Hematopoietic multipotent progenitor cell treated with erythropoietin and hydrocortisone succinate and interleukin-3 and kit ligand, for 15 days (in vitro differentiated cells): ENCODE results near the gene SLC43A1.

Experiments used
- DNase-seq: peaks from one replicate; pipeline ENCODE4 v3.0.0-alpha.2; 2015; ENCODE audit warnings: low spot score

Gene SLC43A1

GRCh38 chr11:57479021-57479663, 36.4 kb downstream of the SLC43A1 start:
- no peak for DNase-seq

- no peak for DNase-seq
Measured at GRCh38 chr11:57477507-57478189, 37.9 kb downstream of the SLC43A1 start.

GRCh38 chr11:57476757-57477506, 38.6 kb downstream of the SLC43A1 start:
- DNase-seq, result peak; percentile 52

GRCh38 chr11:57476047-57476756, 39.3 kb downstream of the SLC43A1 start:
- no peak for DNase-seq

- no peak for DNase-seq
Measured at GRCh38 chr11:57475671-57476046, 39.8 kb downstream of the SLC43A1 start.

GRCh38 chr11:57475191-57475590, 40.3 kb downstream of the SLC43A1 start:
- no peak for DNase-seq

GRCh38 chr11:57474803-57475115, 40.7 kb downstream of the SLC43A1 start:
- DNase-seq, result no peak

- DNase-seq, result no peak
Measured at GRCh38 chr11:57474017-57474802, 41.3 kb downstream of the SLC43A1 start.

GRCh38 chr11:57473285-57473841, 42.1 kb downstream of the SLC43A1 start:
- DNase-seq, result no peak

- no peak for DNase-seq
Measured at GRCh38 chr11:57471496-57471895, 44.0 kb downstream of the SLC43A1 start.

- no peak for DNase-seq
Measured at GRCh38 chr11:57469268-57469667, 46.2 kb downstream of the SLC43A1 start.

GRCh38 chr11:57468276-57468675, 47.2 kb downstream of the SLC43A1 start:
- DNase-seq, result no peak

- DNase-seq, result no peak
Measured at GRCh38 chr11:57467508-57468157, 47.9 kb downstream of the SLC43A1 start.

GRCh38 chr11:57466680-57467079, 48.8 kb downstream of the SLC43A1 start:
- no peak for DNase-seq

- no peak for DNase-seq
Measured at GRCh38 chr11:57464539-57465181, 50.8 kb downstream of the SLC43A1 start.

GRCh38 chr11:57463671-57464538, 51.6 kb downstream of the SLC43A1 start:
- DNase-seq, result no peak

GRCh38 chr11:57462597-57462996, 52.9 kb downstream of the SLC43A1 start:
- no peak for DNase-seq

- no peak for DNase-seq
Measured at GRCh38 chr11:57461841-57462489, 53.5 kb downstream of the SLC43A1 start.
